GM12873 (cell line): ENCODE results near the gene MTURN.

ENCODE experiments used
- TF ChIP-seq, protein P1 (sequence below): IDR thresholded peaks from 2 replicates; pipeline ENCODE4 v1.5.1; 2012; ENCODE audit warnings: low read depth, mild to moderate bottlenecking, moderate library complexity, low read length, control low read depth; ENCODE audit not compliant: insufficient read depth; ENCODE audit errors: missing control alignments

MTURN gene

DNA sequence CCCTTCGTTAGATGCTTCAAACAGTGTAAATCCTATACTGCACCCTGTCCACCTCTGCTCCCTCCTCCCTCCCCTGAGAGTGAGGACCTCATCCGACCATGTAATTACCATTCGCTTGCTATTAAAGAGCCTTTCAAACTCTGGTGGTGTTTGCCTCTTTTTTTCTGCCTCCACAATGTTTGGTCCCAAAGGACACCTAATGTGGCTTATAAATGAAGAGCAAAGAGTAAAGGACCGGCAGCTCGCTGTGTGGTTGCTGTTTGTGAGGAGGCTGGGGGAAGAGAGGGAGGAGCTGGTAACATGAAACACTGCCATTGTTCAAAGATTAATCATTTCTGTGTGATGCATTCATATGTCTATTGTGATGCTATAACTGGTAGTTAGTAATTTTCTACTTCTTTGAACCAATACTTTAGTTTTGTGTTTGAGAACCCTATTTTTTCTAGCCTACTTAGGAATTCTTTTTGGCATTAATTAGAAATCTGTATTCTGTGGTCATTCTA lies 27.9 kb downstream of the MTURN start:
- TF ChIP-seq, protein P1, sequence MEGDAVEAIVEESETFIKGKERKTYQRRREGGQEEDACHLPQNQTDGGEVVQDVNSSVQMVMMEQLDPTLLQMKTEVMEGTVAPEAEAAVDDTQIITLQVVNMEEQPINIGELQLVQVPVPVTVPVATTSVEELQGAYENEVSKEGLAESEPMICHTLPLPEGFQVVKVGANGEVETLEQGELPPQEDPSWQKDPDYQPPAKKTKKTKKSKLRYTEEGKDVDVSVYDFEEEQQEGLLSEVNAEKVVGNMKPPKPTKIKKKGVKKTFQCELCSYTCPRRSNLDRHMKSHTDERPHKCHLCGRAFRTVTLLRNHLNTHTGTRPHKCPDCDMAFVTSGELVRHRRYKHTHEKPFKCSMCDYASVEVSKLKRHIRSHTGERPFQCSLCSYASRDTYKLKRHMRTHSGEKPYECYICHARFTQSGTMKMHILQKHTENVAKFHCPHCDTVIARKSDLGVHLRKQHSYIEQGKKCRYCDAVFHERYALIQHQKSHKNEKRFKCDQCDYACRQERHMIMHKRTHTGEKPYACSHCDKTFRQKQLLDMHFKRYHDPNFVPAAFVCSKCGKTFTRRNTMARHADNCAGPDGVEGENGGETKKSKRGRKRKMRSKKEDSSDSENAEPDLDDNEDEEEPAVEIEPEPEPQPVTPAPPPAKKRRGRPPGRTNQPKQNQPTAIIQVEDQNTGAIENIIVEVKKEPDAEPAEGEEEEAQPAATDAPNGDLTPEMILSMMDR = no peak

DNA sequence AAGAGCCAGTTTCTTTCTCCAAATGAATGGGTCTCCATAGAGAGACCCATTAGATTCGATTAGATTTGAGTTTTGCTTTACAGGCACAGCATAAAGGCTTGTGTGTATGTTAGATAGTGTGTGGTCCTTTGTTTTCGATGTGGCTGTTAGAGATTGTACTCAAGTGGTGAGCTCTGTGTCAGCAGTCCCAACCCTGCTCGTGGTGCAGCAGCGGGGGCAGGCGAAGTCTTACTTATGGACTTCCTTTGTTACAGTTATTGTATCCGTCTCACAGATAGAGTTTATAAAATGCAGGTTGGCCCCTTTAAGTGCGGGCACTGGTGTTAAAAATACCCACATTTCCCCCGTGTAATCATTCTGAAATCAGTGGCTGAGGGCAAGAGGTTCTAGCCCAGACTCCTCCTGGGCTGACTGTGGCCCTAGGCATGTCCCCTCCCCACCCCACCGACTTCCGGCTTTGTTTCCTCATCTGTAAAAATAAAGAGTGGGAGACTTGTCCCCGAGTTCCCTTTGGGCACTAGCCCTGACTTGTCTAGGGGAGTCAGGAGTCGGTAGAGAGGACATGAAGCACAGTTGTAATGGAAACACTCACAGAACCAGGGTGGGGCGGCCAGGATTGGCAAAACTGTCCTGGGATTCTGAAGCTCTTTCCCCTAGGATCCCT lies 28.6 kb downstream of the MTURN start:
- TF ChIP-seq, protein P1 = no peak

DNA sequence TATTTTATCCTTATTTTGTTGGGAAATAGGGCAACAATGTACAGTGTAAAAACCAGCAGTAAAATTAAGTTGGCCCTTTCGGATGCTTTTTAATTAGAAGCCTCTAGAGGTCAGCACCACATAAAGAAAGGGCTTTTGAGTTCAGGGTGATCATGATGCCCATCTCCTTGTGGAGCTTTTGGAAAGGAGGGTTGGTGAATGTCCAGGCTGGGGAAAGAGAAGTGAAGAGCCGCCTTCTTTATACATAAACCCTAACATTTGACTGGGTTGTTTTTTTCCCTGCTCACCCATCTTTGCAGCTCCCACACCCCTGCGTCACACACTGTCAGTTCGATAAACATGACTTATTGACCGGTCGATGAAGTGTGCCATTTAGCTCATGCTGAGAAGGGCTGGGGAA lies 29.8 kb downstream of the MTURN start:
- TF ChIP-seq, protein P1 = peak; percentile 62

DNA sequence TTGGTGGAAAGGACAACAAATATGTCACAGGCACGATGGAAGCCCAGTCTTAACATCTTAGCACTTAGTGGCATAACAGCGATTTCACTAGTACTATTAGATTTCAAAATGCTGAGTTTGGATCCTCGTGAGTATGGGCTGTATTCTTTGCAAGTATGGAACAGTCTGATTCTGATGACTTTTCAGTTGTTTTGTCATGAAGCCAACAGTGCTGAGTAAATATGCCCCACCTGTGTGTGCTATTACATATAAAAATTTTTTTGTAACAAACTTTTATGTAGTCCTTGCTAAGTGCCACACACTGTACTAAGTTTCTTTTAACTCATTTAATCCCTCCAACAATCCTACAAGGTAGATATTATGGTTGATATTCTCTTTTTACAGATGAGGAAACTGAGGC lies 30.8 kb downstream of the MTURN start:
- TF ChIP-seq, protein P1 = no peak

DNA sequence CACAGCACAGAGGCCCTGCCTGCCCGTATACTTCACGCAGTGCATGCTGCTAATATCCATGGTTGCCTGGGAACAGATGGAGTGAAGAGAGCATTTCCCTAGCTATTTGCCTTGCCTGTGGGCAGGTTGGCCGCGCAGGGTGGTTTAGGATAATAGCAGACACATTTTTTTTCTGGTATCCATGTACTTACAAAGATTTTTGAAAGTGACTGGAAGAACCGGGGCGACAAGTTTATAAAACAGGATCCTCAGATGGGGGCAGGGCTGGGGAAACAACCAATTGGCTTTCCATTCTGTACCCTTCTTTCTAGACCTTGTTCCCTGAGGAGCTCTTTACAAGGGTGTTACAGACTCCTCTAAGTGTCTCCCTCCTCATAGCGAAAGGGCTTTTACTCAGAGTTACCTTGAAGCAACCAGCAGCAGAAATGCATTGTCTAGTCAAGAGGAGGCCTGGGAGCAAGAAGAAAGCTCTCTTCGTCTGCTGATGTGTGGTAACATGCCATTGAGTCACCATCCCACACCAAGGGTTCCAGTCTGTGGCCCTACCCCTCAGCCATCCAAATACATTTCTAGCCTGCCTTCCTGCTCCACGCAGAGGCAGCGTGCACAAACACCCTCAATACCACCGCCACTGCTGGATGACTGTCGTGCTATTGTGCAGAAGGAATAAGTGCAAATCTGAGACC lies 31.5 kb downstream of the MTURN start:
- TF ChIP-seq, protein P1 = no peak

DNA sequence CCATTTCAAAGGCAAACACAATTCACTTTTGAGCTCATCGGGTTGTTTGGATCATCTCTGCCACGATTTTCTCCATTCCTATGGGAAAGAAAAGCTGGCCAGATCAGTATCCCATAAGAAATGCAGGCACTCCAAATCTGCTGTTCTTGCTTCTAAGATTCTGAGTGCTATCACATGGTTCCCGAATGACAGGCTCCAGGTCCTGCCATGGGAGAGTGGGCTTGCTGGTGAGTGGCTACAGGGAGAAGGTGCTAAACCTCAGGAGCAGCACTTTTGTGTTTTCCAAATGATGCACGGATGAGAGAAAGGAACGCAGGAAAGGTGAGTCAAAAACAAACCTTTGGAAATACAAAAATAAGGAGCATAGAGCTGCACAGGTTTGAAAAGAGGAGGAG lies 32.1 kb downstream of the MTURN start:
- TF ChIP-seq, protein P1 = no peak

DNA sequence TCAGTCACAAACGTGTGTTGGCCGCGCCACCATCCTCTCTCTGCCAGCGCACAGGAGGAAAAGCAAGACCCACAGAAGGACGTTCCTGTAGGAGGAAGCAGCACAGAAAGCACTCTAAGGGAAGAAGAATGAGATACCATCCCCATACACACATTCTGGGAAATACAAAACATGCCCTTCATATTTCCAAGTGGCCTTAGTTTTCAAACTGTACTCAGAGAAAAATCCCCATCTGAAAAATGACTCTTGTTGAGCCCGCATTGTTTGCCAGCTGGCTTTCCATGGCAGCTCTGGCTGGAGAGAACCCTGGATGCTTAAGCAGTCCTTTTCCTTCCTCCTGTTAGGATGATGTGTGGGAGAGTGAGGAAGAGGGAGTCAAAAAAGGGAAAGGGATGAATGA lies 33.1 kb downstream of the MTURN start:
- TF ChIP-seq, protein P1 = no peak
